HG02678 (cell line): ENCODE results near the gene ZNF280A.

Experiments
- ATAC-seq: cut with Tn5 transposase; IDR thresholded peaks from one replicate; pipeline ENCODE4 v1.9.1; 2021; ENCODE audit warnings: mild to moderate bottlenecking, moderate library complexity; ENCODE audit not compliant: unreplicated experiment

The ZNF280A gene

DNA sequence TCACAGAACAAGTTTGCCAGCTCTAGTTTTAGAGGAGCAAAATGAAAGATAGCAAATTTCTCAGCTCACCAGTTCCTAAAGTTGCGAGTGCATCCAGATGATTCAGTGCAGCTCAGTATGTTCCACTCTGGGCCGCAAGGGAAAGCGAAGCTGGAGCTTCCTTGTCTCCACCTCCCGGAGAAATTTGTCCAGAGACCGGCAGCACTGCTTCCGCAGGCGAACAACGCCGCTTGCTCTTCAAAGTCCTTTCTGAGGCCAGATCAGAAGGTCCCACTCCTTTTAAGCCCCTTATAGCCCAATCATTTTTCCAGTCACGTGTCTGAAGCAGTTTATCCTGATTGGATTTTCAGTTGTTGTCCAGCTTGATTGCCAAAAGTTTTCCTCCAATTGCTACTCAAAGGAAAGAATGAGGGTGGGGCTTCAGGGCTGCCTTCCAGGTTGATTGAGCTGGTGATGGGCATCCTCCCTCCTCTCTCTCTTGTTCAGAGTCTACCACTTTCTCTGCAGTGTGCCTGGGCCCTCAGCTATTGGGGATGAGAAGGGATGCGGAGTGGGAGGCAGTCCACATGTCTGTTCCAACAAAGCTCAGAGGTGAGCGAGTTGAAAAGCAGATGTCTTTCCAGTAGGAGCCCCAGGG lies at the start of gene ZNF280A:
Gene ZNF280A (minus strand): TSS at position 251 of the 637 bp plus-strand sequence. CDS start 4,640 bp downstream, outside the sequence.
- no peak for ATAC-seq

GRCh38 chr22:22569218-22569617 lies 49.1 kb upstream of the ZNF280A start:
- no peak for ATAC-seq

DNA sequence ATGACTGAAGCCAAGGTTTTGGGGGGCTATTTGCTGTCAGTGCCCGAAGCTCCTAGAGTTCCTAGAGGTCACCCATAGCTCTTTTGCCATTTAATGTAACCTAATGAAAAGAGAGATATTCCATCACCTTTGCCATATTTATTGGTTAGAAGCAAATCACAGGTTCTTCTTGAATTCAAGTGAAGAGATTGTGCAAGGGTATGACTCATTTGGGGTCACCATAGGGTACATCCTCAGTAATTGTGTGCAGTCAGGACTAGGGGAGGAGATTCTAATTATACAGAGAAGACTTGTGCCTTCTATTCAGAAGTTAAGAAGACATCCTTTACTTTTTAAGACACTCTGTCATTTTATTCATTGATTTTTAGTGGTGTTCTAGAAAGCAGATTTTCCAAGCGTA lies 45.9 kb upstream of the ZNF280A start:
- no peak for ATAC-seq

DNA sequence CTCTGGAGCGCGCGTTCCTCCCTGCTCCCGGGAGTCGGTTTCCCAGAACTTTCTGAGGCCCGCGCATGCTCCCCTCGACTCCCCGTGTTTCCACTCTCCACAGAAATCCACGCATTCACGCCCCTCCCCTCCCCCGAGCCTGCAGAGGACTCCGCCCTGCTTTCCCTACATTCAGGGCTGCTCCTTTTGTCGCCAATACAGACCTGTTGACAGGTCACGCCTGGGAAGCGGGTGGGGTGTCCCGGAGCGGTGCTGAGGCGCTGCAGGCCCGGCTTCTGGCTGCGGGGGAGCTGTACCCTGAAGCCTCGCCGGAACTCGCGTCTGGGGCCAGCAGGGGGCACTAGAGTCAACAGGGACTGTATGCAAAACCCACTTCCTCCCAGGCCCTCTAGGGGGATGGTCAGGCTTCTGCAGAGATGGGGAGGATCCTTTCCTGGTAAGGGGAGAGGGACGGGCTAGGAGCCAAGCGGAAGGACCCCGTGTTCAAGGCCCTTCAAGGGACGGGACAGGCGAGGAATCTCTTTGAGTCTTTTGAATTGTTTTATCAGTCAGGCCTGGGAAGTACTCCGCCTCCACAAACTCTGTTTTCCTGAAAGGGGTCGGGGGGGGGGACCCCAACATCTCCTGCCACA lies 39.0 kb upstream of the ZNF280A start, which contains the start of gene PRAME:
Gene PRAME (minus strand): TSS at position 294 of the 632 bp plus-strand sequence. CDS start 2,433 bp downstream, outside the sequence.
- no peak for ATAC-seq

- no peak for ATAC-seq
These were observed 38.3 kb upstream of the ZNF280A start for GRCh38 chr22:22558071-22558971.

GRCh38 chr22:22556995-22557925 lies 37.2 kb upstream of the ZNF280A start:
- no peak for ATAC-seq

DNA sequence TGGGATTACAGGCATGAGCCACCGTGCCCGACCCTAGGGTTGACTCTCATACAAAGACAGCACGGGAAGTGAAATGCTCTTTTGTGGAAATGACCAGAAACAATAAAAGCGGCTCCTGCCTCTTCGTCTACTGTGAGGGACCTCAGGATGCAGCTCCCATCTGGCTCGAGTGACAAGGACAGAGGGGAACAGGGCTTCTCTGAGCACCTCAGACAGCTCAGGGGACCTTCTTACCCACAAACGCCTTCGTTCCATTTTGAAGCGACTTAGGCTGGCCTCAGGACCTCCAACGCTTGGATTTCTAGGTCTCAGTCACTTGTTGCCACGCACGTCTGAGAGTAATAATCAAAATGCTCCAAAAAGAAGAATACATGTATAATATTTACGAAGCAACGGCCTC lies 36.5 kb upstream of the ZNF280A start:
- no peak for ATAC-seq

GRCh38 chr22:22555596-22555995 lies 35.5 kb upstream of the ZNF280A start:
- no peak for ATAC-seq

GRCh38 chr22:22554587-22555284 lies 34.7 kb upstream of the ZNF280A start:
- ATAC-seq: no peak

DNA sequence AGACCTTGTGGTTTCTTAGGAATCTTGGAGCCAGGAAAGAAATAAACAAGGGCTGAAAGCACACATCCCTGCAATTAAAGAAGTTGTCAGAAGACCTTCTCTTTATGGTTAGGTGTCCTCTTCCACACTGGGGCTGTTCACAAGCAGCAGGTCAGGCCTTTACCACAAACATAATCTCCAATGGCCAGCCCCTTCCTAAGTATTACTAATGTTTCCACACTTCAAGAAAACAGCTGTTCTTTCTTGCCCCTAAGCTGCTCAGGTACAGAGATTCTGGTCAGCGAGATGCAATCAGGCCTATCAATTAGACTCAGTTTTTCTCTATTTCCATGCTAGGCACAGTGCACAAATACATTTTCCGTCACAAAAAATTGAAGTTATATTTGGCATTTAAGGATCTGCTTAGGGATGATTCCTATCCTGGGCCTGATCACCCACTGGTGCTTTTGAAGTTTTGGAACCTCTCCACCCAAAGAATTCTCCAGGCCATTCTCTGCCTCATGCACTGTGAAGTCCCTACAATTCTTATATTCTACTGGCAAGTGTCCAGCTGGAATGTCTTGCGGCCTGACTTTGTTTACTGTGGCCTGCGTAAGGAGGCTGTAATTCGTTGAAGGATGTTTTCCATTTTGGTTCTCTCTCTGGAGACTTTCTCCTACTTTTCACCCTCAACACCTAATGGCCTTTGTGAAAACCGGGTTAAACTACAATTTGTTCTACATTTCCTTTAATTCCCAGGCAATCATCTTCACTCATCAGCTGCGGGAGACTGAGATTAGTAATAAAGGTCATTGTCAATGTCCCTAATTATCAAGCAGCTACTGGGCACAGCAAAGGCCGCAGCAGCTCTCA lies 33.9 kb upstream of the ZNF280A start:
- no peak for ATAC-seq

GRCh38 chr22:22553141-22553540 lies 33.1 kb upstream of the ZNF280A start:
- no peak for ATAC-seq

- ATAC-seq: no peak
These were observed 32.6 kb upstream of the ZNF280A start for GRCh38 chr22:22552630-22553029.

DNA sequence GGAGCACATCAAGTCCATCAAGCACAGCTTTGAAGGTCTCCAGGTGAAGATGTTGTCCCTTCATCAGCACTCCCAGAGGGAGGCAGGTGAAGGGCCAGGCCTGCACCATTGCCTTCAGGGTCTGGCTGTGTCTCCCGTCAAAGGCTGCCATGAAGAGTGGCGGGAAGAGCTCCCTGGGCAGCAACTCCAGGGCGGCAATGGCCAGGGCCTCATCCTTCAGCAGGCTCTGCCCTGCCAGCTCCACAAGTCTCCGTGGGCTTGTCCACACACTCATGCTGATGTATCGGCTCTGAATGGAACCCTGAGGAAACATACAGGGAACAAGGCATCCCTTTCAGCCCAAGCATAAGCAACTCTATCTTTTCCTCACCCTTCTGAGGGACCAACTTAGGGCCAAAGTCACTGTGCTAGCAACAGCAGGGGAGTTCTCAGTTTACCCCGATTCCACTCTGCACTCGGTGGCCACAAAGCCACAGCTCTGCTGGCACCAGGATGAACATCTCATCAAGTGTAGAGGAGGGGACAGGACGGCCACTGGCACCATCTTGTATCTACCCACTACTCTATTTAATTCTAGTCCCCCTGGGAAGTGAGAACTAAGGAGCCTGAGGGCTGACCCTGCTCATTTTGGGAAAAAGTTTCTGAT lies 30.8 kb upstream of the ZNF280A start:
- no peak for ATAC-seq

- ATAC-seq: no peak
These were observed 28.8 kb upstream of the ZNF280A start for GRCh38 chr22:22548910-22549309.

DNA sequence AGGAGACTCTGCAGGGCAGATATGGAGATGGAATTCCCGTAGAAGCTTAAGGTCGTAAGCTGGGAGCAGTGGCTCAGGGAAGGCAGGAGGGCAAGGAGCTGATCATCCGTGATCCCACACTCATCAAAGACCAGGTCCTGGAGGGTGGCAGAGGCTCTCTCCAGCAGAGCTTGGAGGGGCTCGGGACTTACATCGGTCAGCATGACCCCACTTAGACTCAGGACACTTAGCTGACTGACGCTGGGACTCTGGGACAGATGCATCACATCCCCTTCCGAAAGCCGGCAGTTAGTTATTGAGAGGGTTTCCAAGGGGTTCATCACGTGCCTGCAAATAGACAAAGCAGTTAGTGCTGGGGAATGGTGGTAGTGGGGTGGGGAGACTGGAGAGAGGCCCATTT lies 28.2 kb upstream of the ZNF280A start:
- no peak for ATAC-seq

- no peak for ATAC-seq
These were observed 27.7 kb upstream of the ZNF280A start for GRCh38 chr22:22547692-22548300.

DNA sequence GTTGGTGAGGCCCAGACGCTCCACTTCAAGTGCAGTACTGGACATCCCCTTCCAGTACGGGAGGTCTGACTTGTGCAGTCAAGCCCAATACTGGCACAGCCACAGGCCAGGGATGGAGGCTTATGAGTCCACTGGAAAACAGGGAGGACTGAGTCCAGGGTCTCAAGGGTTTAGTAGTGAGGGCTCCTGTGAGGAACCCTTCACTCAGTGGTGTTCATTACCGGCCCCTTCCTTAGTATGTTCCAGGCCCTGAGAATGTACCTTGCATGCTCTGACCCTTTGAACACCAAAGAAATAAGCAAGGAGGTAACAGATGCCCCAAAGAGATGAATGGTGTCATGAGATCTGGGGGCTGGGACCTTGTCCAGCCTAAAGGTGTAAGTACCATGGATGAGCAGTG lies 27.2 kb upstream of the ZNF280A start:
- no peak for ATAC-seq

GRCh38 chr22:22546490-22546889 lies 26.4 kb upstream of the ZNF280A start:
- no peak for ATAC-seq
